Activated T-helper 2 cell treated with anti-CD3 and anti-CD28 coated beads, Interferon-gamma antibody, Interleukin-2, Interleukin-4, amounts not matched to agents 10 μg/mL and 5 μg/mL and 100 μg/mL, durations not matched to agents 14 hours and 24 hours and 36 hours (primary cell): Measurements from ENCODE around the gene CDKAL1. TPM values are rescaled to one million over a fixed set of nuclear protein-coding genes. Genes with fewer than 3 reads are reported as not detected.

Experiments used
- DNase-seq: peaks from one replicate; pipeline ENCODE4 v3.0.0; 2021; ENCODE audit warnings: low spot score
- H3K27ac Mint-ChIP-seq: one replicate; pipeline ENCODE4 v1.8.0; 2021; ENCODE audit warnings: mixed read lengths
- H3K27me3 Mint-ChIP-seq: one replicate; pipeline ENCODE4 v1.8.0; 2021; ENCODE audit warnings: low read depth, mixed read lengths
- H3K36me3 Mint-ChIP-seq: one replicate; pipeline ENCODE4 v1.8.0; 2021; ENCODE audit warnings: low read depth, mixed read lengths
- H3K4me1 Mint-ChIP-seq: one replicate; pipeline ENCODE4 v1.8.0; 2021; ENCODE audit warnings: low read depth, mixed read lengths
- H3K4me3 Mint-ChIP-seq: one replicate; pipeline ENCODE4 v1.8.0; 2021; ENCODE audit warnings: low read depth, mild to moderate bottlenecking, moderate library complexity, mixed read lengths
- H3K9me3 Mint-ChIP-seq: one replicate; pipeline ENCODE4 v1.8.0; 2021; ENCODE audit warnings: mixed read lengths
- intact Hi-C: fragments of 100-400 bp; cut with micrococcal nuclease; formaldehyde crosslinking; loops from one replicate; pipeline ENCODE4 v1.15.1; 2023
- total RNA-seq: library from RNA; stranded (reverse); gene quantifications from 2 replicates; pipeline ENCODE4 v1.2.3, GENCODE V29; 2022

The CDKAL1 gene
- total RNA-seq, 1 donor from 2014 or later: 31.2 TPM

- no peak overlapping the region for H3K27ac Mint-ChIP-seq
- no peaks in the 10 kb centered on the region for H3K9me3 Mint-ChIP-seq
- H3K4me3 Mint-ChIP-seq: no peak overlapping the region
- H3K36me3 Mint-ChIP-seq: peaks cover 2% of the 10 kb centered on the region
- no peak for DNase-seq
- intact Hi-C loops: no loop called here
- H3K4me1 Mint-ChIP-seq: no peaks in the 10 kb centered on the region
- H3K27me3 Mint-ChIP-seq: no peaks in the 10 kb centered on the region
Observed at GRCh38 chr6:20763296-20763695, 229.0 kb downstream of the CDKAL1 start.

GRCh38 chr6:20769631-20770030 is 235.4 kb downstream of the CDKAL1 start:
- Mint-ChIP-seq H3K36me3 (peaks cover 6% of the 10 kb centered on the region), H3K27ac (no peak overlapping the region), H3K27me3 (no peaks in the 10 kb centered on the region), H3K4me3 (no peak overlapping the region), H3K9me3 (no peaks in the 10 kb centered on the region), H3K4me1 (no peaks in the 10 kb centered on the region)
- intact Hi-C loops: no loop called here
- no peak for DNase-seq

- H3K27me3 Mint-ChIP-seq: no peaks in the 10 kb centered on the region
- no peak overlapping the region for H3K4me3 Mint-ChIP-seq
- no peak for DNase-seq
- intact Hi-C loops: no loop called here
- H3K9me3 Mint-ChIP-seq: no peaks in the 10 kb centered on the region
- no peaks in the 10 kb centered on the region for H3K4me1 Mint-ChIP-seq
- H3K36me3 Mint-ChIP-seq: peaks cover 6% of the 10 kb centered on the region
- no peak overlapping the region for H3K27ac Mint-ChIP-seq
Observed at GRCh38 chr6:20770773-20771172, 236.5 kb downstream of the CDKAL1 start.

GRCh38 chr6:20771409-20771808 is 237.2 kb downstream of the CDKAL1 start:
- Mint-ChIP-seq H3K9me3 (no peaks in the 10 kb centered on the region), H3K27ac (no peak overlapping the region), H3K27me3 (no peaks in the 10 kb centered on the region), H3K4me1 (no peaks in the 10 kb centered on the region), H3K36me3 (peaks cover 6% of the 10 kb centered on the region), H3K4me3 (no peak overlapping the region)
- no peak for DNase-seq
- intact Hi-C loops: no loop called here

GRCh38 chr6:20773822-20774221 is 239.6 kb downstream of the CDKAL1 start:
- no peak overlapping the region for H3K27ac Mint-ChIP-seq
- no peaks in the 10 kb centered on the region for H3K27me3 Mint-ChIP-seq
- intact Hi-C loops: no loop called here
- peaks cover 6% of the 10 kb centered on the region for H3K36me3 Mint-ChIP-seq
- no peak for DNase-seq
- no peaks in the 10 kb centered on the region for H3K9me3 Mint-ChIP-seq
- peaks cover 8% of the 10 kb centered on the region for H3K4me1 Mint-ChIP-seq
- H3K4me3 Mint-ChIP-seq: no peak overlapping the region

GRCh38 chr6:20775981-20776380 is 241.7 kb downstream of the CDKAL1 start:
- intact Hi-C loops: no loop called here
- no peak for DNase-seq
- Mint-ChIP-seq H3K27ac (no peak overlapping the region), H3K9me3 (no peaks in the 10 kb centered on the region), H3K4me1 (peaks cover 8% of the 10 kb centered on the region), H3K27me3 (no peaks in the 10 kb centered on the region), H3K36me3 (peaks cover 8% of the 10 kb centered on the region), H3K4me3 (no peak overlapping the region)

- intact Hi-C loops: no loop called here
Observed at GRCh38 chr6:20777801-20778200, 243.5 kb downstream of the CDKAL1 start.

GRCh38 chr6:20778459-20778858 is 244.2 kb downstream of the CDKAL1 start:
- H3K9me3 Mint-ChIP-seq: no peaks in the 10 kb centered on the region
- intact Hi-C loops: no loop called here
- no peak for DNase-seq
- no peak overlapping the region for H3K4me3 Mint-ChIP-seq
- no peaks in the 10 kb centered on the region for H3K27me3 Mint-ChIP-seq
- H3K36me3 Mint-ChIP-seq: peaks cover 27% of the 10 kb centered on the region
- H3K4me1 Mint-ChIP-seq: peaks cover 8% of the 10 kb centered on the region
- no peak overlapping the region for H3K27ac Mint-ChIP-seq

More at GRCh38 chr6:20777801-20778200, 243.5 kb downstream of the CDKAL1 start:
- no peak for DNase-seq
- Mint-ChIP-seq H3K36me3 (peaks cover 22% of the 10 kb centered on the region), H3K4me3 (no peak overlapping the region), H3K4me1 (peaks cover 8% of the 10 kb centered on the region), H3K27ac (no peak overlapping the region), H3K9me3 (no peaks in the 10 kb centered on the region), H3K27me3 (no peaks in the 10 kb centered on the region)

- no peak overlapping the region for H3K4me3 Mint-ChIP-seq
- H3K36me3 Mint-ChIP-seq: peaks cover 28% of the 10 kb centered on the region
- H3K4me1 Mint-ChIP-seq: peaks cover 8% of the 10 kb centered on the region
- intact Hi-C loops: no loop called here
- H3K27me3 Mint-ChIP-seq: no peaks in the 10 kb centered on the region
- DNase-seq: no peak
- H3K9me3 Mint-ChIP-seq: no peaks in the 10 kb centered on the region
- no peak overlapping the region for H3K27ac Mint-ChIP-seq
Observed at GRCh38 chr6:20778912-20779311, 244.7 kb downstream of the CDKAL1 start.

- H3K9me3 Mint-ChIP-seq: no peaks in the 10 kb centered on the region
- intact Hi-C loops: loop anchor here (2.0 kb wide), 1 partner anchor 800 kb away; no protein-coding TSS in a partner anchor
Observed at GRCh38 chr6:20789162-20789561, 254.9 kb downstream of the CDKAL1 start.

GRCh38 chr6:20790032-20790791 is 256.0 kb downstream of the CDKAL1 start:
- Mint-ChIP-seq H3K27me3 (no peaks in the 10 kb centered on the region), H3K27ac (no peak overlapping the region), H3K36me3 (peaks cover 3% of the 10 kb centered on the region), H3K4me1 (peaks cover 1% of the 10 kb centered on the region), H3K4me3 (no peak overlapping the region), H3K9me3 (no peaks in the 10 kb centered on the region)
- intact Hi-C loops: no loop called here
- no peak for DNase-seq

More at GRCh38 chr6:20789162-20789561, 254.9 kb downstream of the CDKAL1 start:
- Mint-ChIP-seq H3K36me3 (peaks cover 3% of the 10 kb centered on the region), H3K27ac (no peak overlapping the region), H3K4me3 (no peak overlapping the region), H3K27me3 (no peaks in the 10 kb centered on the region), H3K4me1 (peaks cover 1% of the 10 kb centered on the region)
- no peak for DNase-seq

GRCh38 chr6:20791074-20791473 is 256.8 kb downstream of the CDKAL1 start:
- Mint-ChIP-seq H3K4me1 (peaks cover 1% of the 10 kb centered on the region), H3K27me3 (no peaks in the 10 kb centered on the region), H3K4me3 (no peak overlapping the region), H3K9me3 (no peaks in the 10 kb centered on the region), H3K27ac (no peak overlapping the region), H3K36me3 (peaks cover 3% of the 10 kb centered on the region)
- no peak for DNase-seq
- intact Hi-C loops: no loop called here

- peaks cover 1% of the 10 kb centered on the region for H3K4me1 Mint-ChIP-seq
- peaks cover 8% of the 10 kb centered on the region for H3K36me3 Mint-ChIP-seq
- intact Hi-C loops: no loop called here
- H3K27ac Mint-ChIP-seq: no peak overlapping the region
- H3K9me3 Mint-ChIP-seq: peaks cover 1% of the 10 kb centered on the region
- no peak for DNase-seq
- no peak overlapping the region for H3K4me3 Mint-ChIP-seq
- no peaks in the 10 kb centered on the region for H3K27me3 Mint-ChIP-seq
Observed at GRCh38 chr6:20791944-20792343, 257.7 kb downstream of the CDKAL1 start.
